Mammary epithelial cell (primary cell): ENCODE measurements around the gene ABCA4.

ENCODE experiments used
- EZH2 ChIP-seq: IDR thresholded peaks from 2 replicates; pipeline ENCODE4 v1.6.1; 2012; ENCODE audit warnings: low read length, inconsistent platforms, borderline replicate concordance
- TF ChIP-seq, protein P1 (sequence below), 2 donors: IDR thresholded peaks in 1 of 2; conservative IDR thresholded peaks in 1 of 2; 2 replicates each; pipeline ENCODE4 v1.5.1; 2011 to 2012; ENCODE audit warnings: inconsistent platforms in 2 of 2, low read length in 2 of 2, mild to moderate bottlenecking in 2 of 2, control low read depth in 1 of 2, low read depth in 1 of 2; ENCODE audit not compliant: insufficient read depth in 1 of 2; ENCODE audit errors: extremely low read depth in 1 of 2

GRCh38 chr1:94146273-94146672, 25.3 kb upstream of the ABCA4 start:
- no peak for TF ChIP-seq EZH2
- TF ChIP-seq, protein P1, sequence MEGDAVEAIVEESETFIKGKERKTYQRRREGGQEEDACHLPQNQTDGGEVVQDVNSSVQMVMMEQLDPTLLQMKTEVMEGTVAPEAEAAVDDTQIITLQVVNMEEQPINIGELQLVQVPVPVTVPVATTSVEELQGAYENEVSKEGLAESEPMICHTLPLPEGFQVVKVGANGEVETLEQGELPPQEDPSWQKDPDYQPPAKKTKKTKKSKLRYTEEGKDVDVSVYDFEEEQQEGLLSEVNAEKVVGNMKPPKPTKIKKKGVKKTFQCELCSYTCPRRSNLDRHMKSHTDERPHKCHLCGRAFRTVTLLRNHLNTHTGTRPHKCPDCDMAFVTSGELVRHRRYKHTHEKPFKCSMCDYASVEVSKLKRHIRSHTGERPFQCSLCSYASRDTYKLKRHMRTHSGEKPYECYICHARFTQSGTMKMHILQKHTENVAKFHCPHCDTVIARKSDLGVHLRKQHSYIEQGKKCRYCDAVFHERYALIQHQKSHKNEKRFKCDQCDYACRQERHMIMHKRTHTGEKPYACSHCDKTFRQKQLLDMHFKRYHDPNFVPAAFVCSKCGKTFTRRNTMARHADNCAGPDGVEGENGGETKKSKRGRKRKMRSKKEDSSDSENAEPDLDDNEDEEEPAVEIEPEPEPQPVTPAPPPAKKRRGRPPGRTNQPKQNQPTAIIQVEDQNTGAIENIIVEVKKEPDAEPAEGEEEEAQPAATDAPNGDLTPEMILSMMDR (conservative IDR thresholded peaks at IDR 0.05 in 1 of 2, IDR thresholded peaks at IDR 0.05 in 1 of 2; ENCODE audit: extremely low read depth in 1 of 2, insufficient read depth in 1 of 2, low read depth in 1 of 2, low read length in 2 of 2) = no peak
